Progenitor cell of endocrine pancreas (in vitro differentiated cells): ENCODE results near the gene LPP. TPM values are rescaled to one million over a fixed set of nuclear protein-coding genes. Genes with fewer than 3 reads are reported as not detected.

ENCODE experiments used
- DNase-seq: peaks from one replicate; pipeline ENCODE4 v3.0.0; 2021; ENCODE audit warnings: low spot score; ENCODE audit not compliant: unreplicated experiment
- H3K27ac Mint-ChIP-seq: 2 replicates; pipeline ENCODE4 v1.8.0; 2021; ENCODE audit warnings: mild to moderate bottlenecking, moderate library complexity, mixed read lengths
- H3K27me3 Mint-ChIP-seq: 2 replicates; pipeline ENCODE4 v1.8.0; 2021; ENCODE audit warnings: mixed read lengths
- H3K36me3 Mint-ChIP-seq: 2 replicates; pipeline ENCODE4 v1.8.0; 2022; ENCODE audit warnings: mixed read lengths; ENCODE audit not compliant: insufficient read depth
- H3K4me1 Mint-ChIP-seq: 2 replicates; pipeline ENCODE4 v1.8.0; 2021; ENCODE audit warnings: low read depth, mixed read lengths
- H3K4me3 Mint-ChIP-seq: 2 replicates; pipeline ENCODE4 v1.8.0; 2021; ENCODE audit warnings: low read depth, mild to moderate bottlenecking, moderate library complexity, mixed read lengths
- H3K9me3 Mint-ChIP-seq: 2 replicates; pipeline ENCODE4 v1.8.0; 2021; ENCODE audit warnings: low read depth, mixed read lengths
- CTCF ChIP-seq: fragments of 200-600 bp; sonication (generic); IDR thresholded peaks from one replicate; pipeline ENCODE4 v1.5.0; 2021; ENCODE audit warnings: antibody characterized with exemption, mild to moderate bottlenecking; ENCODE audit not compliant: unreplicated experiment
- total RNA-seq: library from RNA; stranded (reverse); gene quantifications from 2 replicates; pipeline ENCODE4 v1.2.1, GENCODE V29; 2021

Gene LPP
- total RNA-seq, 1 donor from 2014 or later = 131 TPM

- DNase-seq = no peak
- Mint-ChIP-seq H3K27ac (no peak overlapping the region), H3K4me1 (peaks cover 44% of the 10 kb centered on the region), H3K9me3 (peaks cover 3% of the 10 kb centered on the region), H3K27me3 (no peaks in the 10 kb centered on the region), H3K36me3 (peaks cover 8% of the 10 kb centered on the region), H3K4me3 (no peak overlapping the region)
- TF ChIP-seq CTCF = no peak
Measured at GRCh38 chr3:188292251-188292650, 138.3 kb downstream of the LPP start.

GRCh38 chr3:188292827-188293226 is 138.9 kb downstream of the LPP start:
- no peak for TF ChIP-seq CTCF
- H3K27me3 Mint-ChIP-seq = no peaks in the 10 kb centered on the region
- no peak for DNase-seq
- H3K36me3 Mint-ChIP-seq = peaks cover 8% of the 10 kb centered on the region
- peaks cover 44% of the 10 kb centered on the region for H3K4me1 Mint-ChIP-seq
- H3K27ac Mint-ChIP-seq = peak overlapping the region; percentile 60
- H3K4me3 Mint-ChIP-seq = no peak overlapping the region
- peaks cover 3% of the 10 kb centered on the region for H3K9me3 Mint-ChIP-seq

- peak overlapping the region; percentile 19 for H3K27ac Mint-ChIP-seq
- TF ChIP-seq CTCF = no peak
Measured at GRCh38 chr3:188294113-188294512, 140.2 kb downstream of the LPP start.

GRCh38 chr3:188294823-188295487 is 141.0 kb downstream of the LPP start:
- Mint-ChIP-seq H3K4me3 (peak overlapping the region; percentile 32), H3K27me3 (no peaks in the 10 kb centered on the region), H3K4me1 (peaks cover 53% of the 10 kb centered on the region), H3K9me3 (peaks cover 3% of the 10 kb centered on the region), H3K27ac (peak overlapping the region; percentile 96), H3K36me3 (peaks cover 8% of the 10 kb centered on the region)
- TF ChIP-seq CTCF = no peak
- DNase-seq = no peak

More at GRCh38 chr3:188294113-188294512, 140.2 kb downstream of the LPP start:
- H3K9me3 Mint-ChIP-seq = peaks cover 3% of the 10 kb centered on the region
- no peak overlapping the region for H3K4me3 Mint-ChIP-seq
- H3K36me3 Mint-ChIP-seq = peaks cover 8% of the 10 kb centered on the region
- H3K27me3 Mint-ChIP-seq = no peaks in the 10 kb centered on the region
- DNase-seq = no peak
- peaks cover 48% of the 10 kb centered on the region for H3K4me1 Mint-ChIP-seq

- peaks cover under 1% of the 10 kb centered on the region for H3K9me3 Mint-ChIP-seq
- H3K36me3 Mint-ChIP-seq = peaks cover 3% of the 10 kb centered on the region
- no peak overlapping the region for H3K4me3 Mint-ChIP-seq
- H3K27me3 Mint-ChIP-seq = no peaks in the 10 kb centered on the region
- no peak for TF ChIP-seq CTCF
- H3K4me1 Mint-ChIP-seq = peaks cover 52% of the 10 kb centered on the region
- H3K27ac Mint-ChIP-seq = peak overlapping the region; percentile 96
- no peak for DNase-seq
Measured at GRCh38 chr3:188295876-188296275, 141.9 kb downstream of the LPP start.
